Fibroblast of the aortic adventitia (primary cell): ENCODE measurements around the gene ADAM12. TPM values are rescaled to one million over a fixed set of nuclear protein-coding genes. Genes with fewer than 3 reads are reported as not detected.

Experiments
- DNase-seq: peaks from one replicate; pipeline ENCODE4 v3.0.0-alpha.2; 2010; ENCODE audit warnings: low read depth
- H3K4me3 ChIP-seq: 2 replicates; pipeline ENCODE4 v1.5.1; 2011; ENCODE audit warnings: low read depth, mild to moderate bottlenecking, control low read depth, low read length, moderate library complexity
- CTCF ChIP-seq: IDR thresholded peaks from 2 replicates; pipeline ENCODE4 v1.5.1; 2011; ENCODE audit warnings: mild to moderate bottlenecking, low read length, control low read depth, inconsistent platforms; ENCODE audit not compliant: insufficient read depth
- total RNA-seq: library from RNA; depleted of rRNA; stranded (reverse); fragments of >200 nt; gene quantifications from 2 replicates; pipeline ENCODE4 v1.2.3, GENCODE V29; 2012; ENCODE audit warnings: low replicate concordance

Gene ADAM12
- total RNA-seq, 1 donor, result 82.7 TPM

- DNase-seq, result no peak
- no peak for TF ChIP-seq CTCF
- no peak overlapping the region for H3K4me3 ChIP-seq
Observed at GRCh38 chr10:126234630-126235029, 153.6 kb downstream of the ADAM12 start.

- no peak for DNase-seq
- TF ChIP-seq CTCF, result no peak
- H3K4me3 ChIP-seq, result no peak overlapping the region
Observed at GRCh38 chr10:126233182-126234148, 154.8 kb downstream of the ADAM12 start.

- DNase-seq, result peak; percentile 46
- no peak overlapping the region for H3K4me3 ChIP-seq
- TF ChIP-seq CTCF, result no peak
Observed at GRCh38 chr10:126230587-126230986, 157.7 kb downstream of the ADAM12 start.

- TF ChIP-seq CTCF, result no peak
- DNase-seq, result no peak
- no peak overlapping the region for H3K4me3 ChIP-seq
Observed at GRCh38 chr10:126229686-126230085, 158.6 kb downstream of the ADAM12 start.

GRCh38 chr10:126227762-126228134, 160.5 kb downstream of the ADAM12 start:
- DNase-seq, result peak; percentile 81
- no peak for TF ChIP-seq CTCF
- no peak overlapping the region for H3K4me3 ChIP-seq

- no peak for TF ChIP-seq CTCF
- no peak overlapping the region for H3K4me3 ChIP-seq
- DNase-seq, result no peak
Observed at GRCh38 chr10:126226988-126227761, 161.1 kb downstream of the ADAM12 start.
